Measurements from ENCODE around the gene MCU. TPM values are rescaled to one million over a fixed set of nuclear protein-coding genes. Genes with fewer than 3 reads are reported as not detected.

The MCU gene
- total RNA-seq, 2 experiments from 2014 or later: 9.4 to 9.9 TPM

DNA sequence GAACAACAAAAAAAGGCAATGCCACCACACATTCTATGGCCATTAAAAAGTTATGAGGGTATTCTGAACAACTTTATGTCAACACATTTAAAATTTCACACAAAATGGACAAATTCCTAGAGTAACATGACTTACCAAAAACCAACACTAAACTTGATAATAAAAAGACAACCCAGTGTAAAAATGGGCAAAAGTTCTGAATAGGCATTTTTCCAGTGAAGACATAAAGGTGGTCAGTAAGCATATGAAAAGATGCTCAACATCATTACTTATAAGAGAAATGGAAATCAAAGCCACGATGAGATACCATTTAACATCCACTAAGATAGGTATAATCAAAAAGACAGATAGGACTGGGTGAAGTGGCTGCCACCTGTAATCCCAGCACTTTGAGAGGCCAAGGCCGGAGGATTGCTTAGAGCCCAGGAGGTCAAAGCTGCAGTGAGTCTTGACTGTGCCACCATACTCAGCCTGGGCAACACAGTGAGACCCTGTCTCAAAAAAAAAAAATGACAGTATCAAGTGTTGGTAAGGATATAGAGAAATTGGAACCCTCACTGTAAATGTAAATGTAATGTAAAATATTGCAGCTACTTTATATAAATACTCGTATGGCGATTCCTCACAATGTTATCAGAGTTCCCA, 130.5 kb downstream of the MCU start:
- POLR2A ChIA-PET: no interaction called here
- H3K9me2 ChIP-seq (ENCODE audit: insufficient read depth, low read length): no peaks in the 10 kb centered on the region

DNA sequence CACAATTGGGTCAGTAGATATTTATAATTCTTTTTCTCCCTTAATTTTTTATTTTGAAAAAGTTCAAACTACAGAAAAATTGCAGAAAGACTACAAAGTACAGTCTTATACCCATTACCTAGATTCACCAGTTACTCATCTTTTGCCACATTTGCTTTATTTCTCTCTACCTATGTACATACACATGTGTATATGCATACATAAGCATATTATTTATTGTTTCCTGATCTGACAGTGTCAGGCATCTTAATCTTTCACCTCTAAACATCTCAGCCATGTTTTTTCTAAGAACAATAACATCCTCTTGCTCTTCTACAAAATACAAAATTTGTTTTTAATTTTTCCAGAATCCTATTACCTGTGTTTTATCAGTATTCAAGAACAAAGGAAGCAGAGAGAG, 133.2 kb downstream of the MCU start:
- Histone ChIP-seq H4K20me1 (ENCODE audit: insufficient read depth, low read length) (no peaks in the 10 kb centered on the region), H3K36me3 (ENCODE audit: insufficient read depth, low read length) (no peaks in the 10 kb centered on the region), H3K4me2 (ENCODE audit: low read length) (no peak overlapping the region), H3K9me3 (ENCODE audit: low read length) (peaks cover 5% of the 10 kb centered on the region; the same call in 1 of the 2 replicates), H3K4me1 (ENCODE audit: insufficient read depth, low read length, poor library complexity, severe bottlenecking) (no peaks in the 10 kb centered on the region), H2AFZ (ENCODE audit: low read length) (no peak overlapping the region), H3K27ac (ENCODE audit: low read depth, low read length, poor library complexity, severe bottlenecking) (no peak overlapping the region), H3K4me3 (ENCODE audit: low read depth, low read length, poor library complexity, severe bottlenecking) (no peak overlapping the region), H3K79me2 (ENCODE audit: insufficient read depth, low read depth, low read length) (no peaks in the 10 kb centered on the region), H3K9me2 (ENCODE audit: insufficient read depth, low read length) (no peaks in the 10 kb centered on the region)
- BruUV-seq (replicated peaks): no TSS peak
- TF ChIP-seq EZH2phosphoT487 (IDR thresholded peaks at IDR 0.05; ENCODE audit: borderline replicate concordance, low read depth, low read length): no peak
- TF ChIP-seq, protein P1, sequence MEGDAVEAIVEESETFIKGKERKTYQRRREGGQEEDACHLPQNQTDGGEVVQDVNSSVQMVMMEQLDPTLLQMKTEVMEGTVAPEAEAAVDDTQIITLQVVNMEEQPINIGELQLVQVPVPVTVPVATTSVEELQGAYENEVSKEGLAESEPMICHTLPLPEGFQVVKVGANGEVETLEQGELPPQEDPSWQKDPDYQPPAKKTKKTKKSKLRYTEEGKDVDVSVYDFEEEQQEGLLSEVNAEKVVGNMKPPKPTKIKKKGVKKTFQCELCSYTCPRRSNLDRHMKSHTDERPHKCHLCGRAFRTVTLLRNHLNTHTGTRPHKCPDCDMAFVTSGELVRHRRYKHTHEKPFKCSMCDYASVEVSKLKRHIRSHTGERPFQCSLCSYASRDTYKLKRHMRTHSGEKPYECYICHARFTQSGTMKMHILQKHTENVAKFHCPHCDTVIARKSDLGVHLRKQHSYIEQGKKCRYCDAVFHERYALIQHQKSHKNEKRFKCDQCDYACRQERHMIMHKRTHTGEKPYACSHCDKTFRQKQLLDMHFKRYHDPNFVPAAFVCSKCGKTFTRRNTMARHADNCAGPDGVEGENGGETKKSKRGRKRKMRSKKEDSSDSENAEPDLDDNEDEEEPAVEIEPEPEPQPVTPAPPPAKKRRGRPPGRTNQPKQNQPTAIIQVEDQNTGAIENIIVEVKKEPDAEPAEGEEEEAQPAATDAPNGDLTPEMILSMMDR (conservative IDR thresholded peaks at IDR 0.05; ENCODE audit: low read length): no peak
- intact Hi-C loops (cut with micrococcal nuclease; ENCODE audit: unreplicated experiment): no loop called here
- DNase-seq (ENCODE audit: low spot score): no peak
- ChIA-PET POLR2A (interaction anchor here (0.6 kb wide), 2 partner anchors 31 to 156 kb away, joined by 3 read pairs; no protein-coding TSS in a partner anchor), CTCF (ENCODE audit: unreplicated experiment) (no interaction called here)

More for the DNA sequence above, 130.5 kb downstream of the MCU start:
- CTCF ChIA-PET (ENCODE audit: unreplicated experiment): no interaction called here
- no peak for DNase-seq (ENCODE audit: low spot score)
- Histone ChIP-seq H3K79me2 (ENCODE audit: insufficient read depth, low read depth, low read length) (no peaks in the 10 kb centered on the region), H2AFZ (ENCODE audit: low read length) (no peak overlapping the region), H3K4me1 (ENCODE audit: insufficient read depth, low read length, poor library complexity, severe bottlenecking) (no peaks in the 10 kb centered on the region), H3K36me3 (ENCODE audit: insufficient read depth, low read length) (no peaks in the 10 kb centered on the region), H4K20me1 (ENCODE audit: insufficient read depth, low read length) (no peaks in the 10 kb centered on the region), H3K27ac (ENCODE audit: low read depth, low read length, poor library complexity, severe bottlenecking) (no peak overlapping the region), H3K4me3 (ENCODE audit: low read depth, low read length, poor library complexity, severe bottlenecking) (no peak overlapping the region), H3K4me2 (ENCODE audit: low read length) (no peak overlapping the region), H3K9me3 (ENCODE audit: low read length) (peaks cover 5% of the 10 kb centered on the region; the same call in 1 of the 2 replicates)
- BruUV-seq (replicated peaks): no TSS peak
- intact Hi-C loops (cut with micrococcal nuclease; ENCODE audit: unreplicated experiment): no loop called here
- TF ChIP-seq, protein P1 (conservative IDR thresholded peaks at IDR 0.05; ENCODE audit: low read length): no peak
- no peak for TF ChIP-seq EZH2phosphoT487 (IDR thresholded peaks at IDR 0.05; ENCODE audit: borderline replicate concordance, low read depth, low read length)

DNA sequence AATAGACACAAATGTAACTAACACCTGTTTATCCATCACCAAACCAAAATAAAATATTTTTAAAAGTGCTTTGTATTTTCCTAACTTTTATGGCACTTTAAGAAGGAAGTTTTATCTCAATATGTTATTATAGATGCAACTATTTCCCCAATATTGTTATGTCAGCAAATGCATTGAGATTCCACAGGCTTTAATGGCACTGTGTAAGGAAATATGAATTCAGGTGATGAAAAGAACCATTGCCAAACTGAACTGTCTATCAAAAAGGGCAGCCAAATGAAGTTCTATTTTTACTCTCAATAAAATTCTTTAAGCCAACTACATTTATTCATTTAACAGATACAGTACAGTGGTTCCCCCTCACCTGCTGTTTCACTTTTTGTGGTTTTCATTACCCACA, 134.4 kb downstream of the MCU start:
- DNase-seq (ENCODE audit: low spot score): no peak
- no peak overlapping the region for H3K4me2 ChIP-seq (ENCODE audit: low read length)
- no peaks in the 10 kb centered on the region for H3K4me1 ChIP-seq (ENCODE audit: insufficient read depth, low read length, poor library complexity, severe bottlenecking)
- no peak for TF ChIP-seq EZH2phosphoT487 (IDR thresholded peaks at IDR 0.05; ENCODE audit: borderline replicate concordance, low read depth, low read length)
- TF ChIP-seq, protein P1 (conservative IDR thresholded peaks at IDR 0.05; ENCODE audit: low read length): no peak
- CTCF ChIA-PET (ENCODE audit: unreplicated experiment): no interaction called here
- H3K4me3 ChIP-seq (ENCODE audit: low read depth, low read length, poor library complexity, severe bottlenecking): no peak overlapping the region
- no peak overlapping the region for H2AFZ ChIP-seq (ENCODE audit: low read length)
- H3K27ac ChIP-seq (ENCODE audit: low read depth, low read length, poor library complexity, severe bottlenecking): no peak overlapping the region
- POLR2A ChIA-PET: no interaction called here
- BruUV-seq (replicated peaks): no TSS peak
- H4K20me1 ChIP-seq (ENCODE audit: insufficient read depth, low read length): no peaks in the 10 kb centered on the region
- H3K79me2 ChIP-seq (ENCODE audit: insufficient read depth, low read depth, low read length): no peaks in the 10 kb centered on the region
- H3K9me3 ChIP-seq (ENCODE audit: low read length): peaks cover 5% of the 10 kb centered on the region; the same call in 1 of the 2 replicates
- intact Hi-C loops (cut with micrococcal nuclease; ENCODE audit: unreplicated experiment): no loop called here
- H3K9me2 ChIP-seq (ENCODE audit: insufficient read depth, low read length): no peaks in the 10 kb centered on the region
- no peaks in the 10 kb centered on the region for H3K36me3 ChIP-seq (ENCODE audit: insufficient read depth, low read length)
